Smooth muscle cell (in vitro differentiated cells): ENCODE results near the gene CXXC4. TPM values are rescaled to one million over a fixed set of nuclear protein-coding genes. Genes with fewer than 3 reads are reported as not detected.
A peak's percentile ranks its signal among the peaks of the same experiment; 100 is the strongest.

ENCODE experiments used
- DNase-seq: peaks from one replicate; lab custom pipeline; 2025; ENCODE audit not compliant: unreplicated experiment; lab: John Stamatoyannopoulos, UW
- H2AFZ ChIP-seq: fragments of 200-600 bp; sonication (generic); 2 replicates; pipeline ENCODE4 v1.6.0; 2016; ENCODE audit warnings: antibody characterized with exemption, low read depth, mild to moderate bottlenecking
- H3F3A ChIP-seq: fragments of 200-600 bp; sonication (generic); 2 replicates; pipeline ENCODE4 v1.6.0; 2017; ENCODE audit warnings: antibody characterized with exemption, low read depth
- H3K27ac ChIP-seq: fragments of 200-600 bp; sonication (generic); 2 replicates; pipeline ENCODE4 v1.5.1; 2016; ENCODE audit warnings: low read depth, mild to moderate bottlenecking
- H3K27me3 ChIP-seq: fragments of 200-600 bp; sonication (generic); 2 replicates; pipeline ENCODE4 v1.6.1; 2016; ENCODE audit warnings: low read depth, mild to moderate bottlenecking
- H3K36me3 ChIP-seq: fragments of 200-600 bp; sonication (generic); 2 replicates; pipeline ENCODE4 v1.5.1; 2016; ENCODE audit warnings: low read depth
- H3K4me1 ChIP-seq: fragments of 200-600 bp; sonication (generic); 2 replicates; pipeline ENCODE4 v1.5.1; 2016; ENCODE audit warnings: low read depth
- H3K4me2 ChIP-seq: fragments of 200-600 bp; sonication (generic); 2 replicates; pipeline ENCODE4 v1.6.0; 2016; ENCODE audit warnings: mild to moderate bottlenecking
- H3K4me3 ChIP-seq: fragments of 200-600 bp; sonication (generic); 2 replicates; pipeline ENCODE4 v1.5.1; 2016; ENCODE audit warnings: mild to moderate bottlenecking
- H3K79me2 ChIP-seq: fragments of 200-600 bp; sonication (generic); 2 replicates; pipeline ENCODE4 v1.6.0; 2016; ENCODE audit warnings: low read depth, mild to moderate bottlenecking
- H3K9ac ChIP-seq: fragments of 200-600 bp; sonication (generic); 2 replicates; pipeline ENCODE4 v1.6.0; 2016; ENCODE audit warnings: low read depth
- H3K9me3 ChIP-seq: fragments of 200-600 bp; sonication (generic); replicated peaks from 2 replicates; pipeline ENCODE4 v1.5.1; 2016; ENCODE audit warnings: low read depth
- H4K20me1 ChIP-seq: fragments of 200-600 bp; sonication (generic); 2 replicates; pipeline ENCODE4 v1.6.0; 2016; ENCODE audit warnings: low read depth
- WGBS: methylation state at CpG from one replicate; pipeline ENCODE4 v1.1.7; 2016; ENCODE audit warnings: low lambda C conversion rate; 5-methylcytosine and 5-hydroxymethylcytosine counted together
- polyA plus RNA-seq: library from polyadenylated mRNA; unstranded; fragments of >200 nt; fragmentation: Nextera tagmentation; extraction: Ambion mirVana; gene quantifications from 2 replicates; pipeline ENCODE4 v1.2.1, GENCODE V29; 2016
- total RNA-seq: library from RNA; depleted of rRNA; stranded (reverse); fragments of >200 nt; gene quantifications from 2 replicates; pipeline ENCODE4 v1.2.3, GENCODE V29; 2014
- TF ChIP-seq, protein P1 (sequence below): fragments of 200-600 bp; sonication (generic); IDR thresholded peaks from 2 replicates; pipeline ENCODE4 v1.5.1; 2017; ENCODE audit warnings: borderline replicate concordance, mild to moderate bottlenecking, antibody characterized with exemption; ENCODE audit not compliant: insufficient read depth, poor library complexity, severe bottlenecking

The CXXC4 gene
- total and polyA plus RNA-seq, 2 experiments from 2014 or later: 0.18 to 0.64 TPM

DNA sequence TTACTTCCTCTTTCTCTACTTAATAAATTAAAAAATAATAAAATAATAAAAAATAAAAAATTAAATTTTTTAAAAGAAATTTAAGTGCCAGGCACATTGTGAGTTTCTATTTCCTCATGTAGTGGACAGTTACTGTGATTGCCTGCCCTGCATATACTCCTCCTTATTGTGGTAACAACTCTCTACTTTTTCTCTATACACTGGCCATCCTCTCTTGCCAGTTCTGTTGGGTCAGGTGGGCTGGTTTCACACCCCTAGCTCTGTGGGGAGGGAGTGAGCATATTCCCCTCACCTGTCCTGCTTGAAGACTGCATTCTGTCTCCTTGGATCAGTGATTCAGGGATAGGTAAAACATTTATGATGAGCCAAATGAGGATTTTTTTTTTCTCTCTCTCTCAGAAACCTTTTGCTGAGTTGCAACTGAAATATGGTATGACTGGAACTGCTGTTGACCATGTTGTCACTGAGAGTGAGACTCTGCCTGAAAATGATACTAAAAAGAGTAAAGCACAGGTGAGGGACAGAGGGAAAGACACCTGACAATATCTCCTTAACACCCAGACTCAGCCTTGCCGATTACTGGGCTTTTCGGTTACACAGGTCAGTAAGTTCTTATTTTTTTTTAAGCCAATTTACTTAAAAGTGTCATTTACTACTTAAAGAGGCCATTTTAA, 37.2 kb downstream of the CXXC4 start:
- Histone ChIP-seq H3K27me3 (no peaks in the 10 kb centered on the region), H3K79me2 (no peaks in the 10 kb centered on the region), H3K9ac (no peak overlapping the region), H2AFZ (no peak overlapping the region), H3K4me2 (no peak overlapping the region), H3K36me3 (no peaks in the 10 kb centered on the region), H3K4me1 (no peaks in the 10 kb centered on the region), H4K20me1 (no peaks in the 10 kb centered on the region), H3F3A (no peaks in the 10 kb centered on the region), H3K27ac (no peak overlapping the region), H3K9me3 (no peaks in the 10 kb centered on the region), H3K4me3 (no peak overlapping the region)
- TF ChIP-seq, protein P1, sequence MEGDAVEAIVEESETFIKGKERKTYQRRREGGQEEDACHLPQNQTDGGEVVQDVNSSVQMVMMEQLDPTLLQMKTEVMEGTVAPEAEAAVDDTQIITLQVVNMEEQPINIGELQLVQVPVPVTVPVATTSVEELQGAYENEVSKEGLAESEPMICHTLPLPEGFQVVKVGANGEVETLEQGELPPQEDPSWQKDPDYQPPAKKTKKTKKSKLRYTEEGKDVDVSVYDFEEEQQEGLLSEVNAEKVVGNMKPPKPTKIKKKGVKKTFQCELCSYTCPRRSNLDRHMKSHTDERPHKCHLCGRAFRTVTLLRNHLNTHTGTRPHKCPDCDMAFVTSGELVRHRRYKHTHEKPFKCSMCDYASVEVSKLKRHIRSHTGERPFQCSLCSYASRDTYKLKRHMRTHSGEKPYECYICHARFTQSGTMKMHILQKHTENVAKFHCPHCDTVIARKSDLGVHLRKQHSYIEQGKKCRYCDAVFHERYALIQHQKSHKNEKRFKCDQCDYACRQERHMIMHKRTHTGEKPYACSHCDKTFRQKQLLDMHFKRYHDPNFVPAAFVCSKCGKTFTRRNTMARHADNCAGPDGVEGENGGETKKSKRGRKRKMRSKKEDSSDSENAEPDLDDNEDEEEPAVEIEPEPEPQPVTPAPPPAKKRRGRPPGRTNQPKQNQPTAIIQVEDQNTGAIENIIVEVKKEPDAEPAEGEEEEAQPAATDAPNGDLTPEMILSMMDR: no peak
- 48% methylated on average over 2 of the region's 2 CpGs for WGBS
- DNase-seq: no peak

DNA sequence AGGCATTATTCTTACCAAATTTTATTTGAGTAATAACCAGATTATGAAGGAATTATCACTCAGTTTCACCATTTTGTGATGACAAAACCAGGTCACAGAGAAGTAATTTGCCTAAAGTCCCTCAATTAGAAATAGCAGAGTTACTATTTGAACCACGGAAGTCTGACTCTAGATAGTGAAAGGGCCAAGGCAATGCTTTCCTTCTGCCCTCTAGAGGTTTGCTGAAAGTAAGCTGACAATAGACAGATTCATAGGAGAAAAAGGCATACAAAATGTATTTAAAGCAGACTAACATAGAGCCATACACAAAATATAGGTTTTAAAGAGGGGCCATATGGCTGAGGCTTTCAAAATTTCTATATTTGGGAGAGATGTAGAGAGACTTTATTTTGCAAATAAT, 43.1 kb downstream of the CXXC4 start:
- Histone ChIP-seq H2AFZ (peak overlapping the region; percentile 94), H3K27ac (no peak overlapping the region), H3K4me1 (peaks cover 15% of the 10 kb centered on the region), H3K4me3 (no peak overlapping the region), H3K36me3 (no peaks in the 10 kb centered on the region), H3K9ac (no peak overlapping the region), H3K27me3 (no peaks in the 10 kb centered on the region), H4K20me1 (no peaks in the 10 kb centered on the region), H3K79me2 (no peaks in the 10 kb centered on the region), H3K9me3 (no peaks in the 10 kb centered on the region), H3F3A (no peaks in the 10 kb centered on the region), H3K4me2 (peak overlapping the region; percentile 65)
- DNase-seq: no peak
- 9% methylated on average over 1 of the region's 1 CpG for WGBS
- TF ChIP-seq, protein P1: peak; percentile 10

DNA sequence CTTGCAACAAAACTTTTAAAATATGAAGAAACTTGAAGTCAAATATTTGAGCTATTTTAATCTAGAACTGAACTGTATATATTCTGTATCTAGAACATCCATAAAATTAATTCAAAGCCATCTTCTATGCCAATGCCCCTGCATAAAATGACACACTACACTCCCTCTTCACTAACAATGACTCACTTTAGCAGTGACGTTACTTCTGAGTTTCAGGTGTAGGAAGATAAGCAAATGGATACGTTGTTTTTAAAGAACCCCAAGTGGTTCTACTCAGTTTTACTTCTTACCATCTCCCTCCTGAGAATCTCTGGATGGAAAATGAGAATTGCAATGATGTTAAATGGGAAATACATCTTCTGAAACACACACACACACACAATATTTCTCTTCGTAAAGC, 45.2 kb downstream of the CXXC4 start:
- no peak overlapping the region for H2AFZ ChIP-seq
- H3K4me3 ChIP-seq: no peak overlapping the region
- no peaks in the 10 kb centered on the region for H3F3A ChIP-seq
- H3K27ac ChIP-seq: no peak overlapping the region
- TF ChIP-seq, protein P1: no peak
- H4K20me1 ChIP-seq: no peaks in the 10 kb centered on the region
- H3K27me3 ChIP-seq: no peaks in the 10 kb centered on the region
- no peak overlapping the region for H3K9ac ChIP-seq
- H3K36me3 ChIP-seq: no peaks in the 10 kb centered on the region
- WGBS: 81% methylated on average over 3 of the region's 3 CpGs
- peaks cover 16% of the 10 kb centered on the region for H3K4me1 ChIP-seq
- no peak for DNase-seq
- no peak overlapping the region for H3K4me2 ChIP-seq
- no peaks in the 10 kb centered on the region for H3K79me2 ChIP-seq
- H3K9me3 ChIP-seq: no peaks in the 10 kb centered on the region

DNA sequence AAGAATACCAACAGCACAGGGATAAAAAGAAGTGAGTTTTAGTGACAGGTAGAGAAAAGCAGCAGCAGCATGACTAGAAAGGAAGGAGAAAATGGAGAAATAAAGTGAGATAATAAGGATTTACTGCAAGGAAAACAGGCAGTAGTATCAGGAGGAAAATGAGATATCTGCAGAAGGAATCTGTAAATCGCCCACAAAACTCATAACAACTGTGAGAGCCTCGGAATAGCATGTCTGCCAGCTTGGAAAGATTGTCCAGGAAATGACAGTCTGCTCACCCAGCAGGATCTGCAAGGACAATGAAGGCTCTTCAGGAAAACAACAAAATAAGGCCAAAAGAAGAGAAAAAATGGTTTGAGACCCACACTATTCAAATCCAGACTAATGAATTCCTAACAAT, 47.4 kb downstream of the CXXC4 start:
- no peaks in the 10 kb centered on the region for H3F3A ChIP-seq
- H3K27me3 ChIP-seq: no peaks in the 10 kb centered on the region
- H3K9me3 ChIP-seq: no peaks in the 10 kb centered on the region
- H3K9ac ChIP-seq: no peak overlapping the region
- H3K27ac ChIP-seq: no peak overlapping the region
- H3K36me3 ChIP-seq: no peaks in the 10 kb centered on the region
- H3K4me3 ChIP-seq: no peak overlapping the region
- WGBS: 12% methylated on average over 2 of the region's 2 CpGs
- H4K20me1 ChIP-seq: no peaks in the 10 kb centered on the region
- peak overlapping the region; percentile 64 for H2AFZ ChIP-seq
- TF ChIP-seq, protein P1: no peak
- DNase-seq: no peak
- peak overlapping the region; percentile 38 for H3K4me2 ChIP-seq
- no peaks in the 10 kb centered on the region for H3K79me2 ChIP-seq
- peaks cover 16% of the 10 kb centered on the region for H3K4me1 ChIP-seq
